Peyer's patch (tissue), 4 donors: ENCODE results near the gene PPIL6.

Experiments used
- POLR2A ChIP-seq, 2 donors: fragments of 450-650 bp; IDR thresholded peaks; one replicate each; pipeline ENCODE4 v1.5.1; 2017; ENCODE audit warnings: antibody characterized with exemption in 2 of 2, mild to moderate bottlenecking in 2 of 2, moderate library complexity in 2 of 2
- TF ChIP-seq, protein P1 (sequence below), 6 experiments: fragments of 450-650 bp in 4 of 6; fragments of 200-600 bp in 2 of 6; sonication (generic) in 1 of 6; IDR thresholded peaks; one replicate each; pipeline ENCODE4 v1.5.1; 2017 to 2019; ENCODE audit warnings: antibody characterized with exemption in 6 of 6, mild to moderate bottlenecking in 3 of 6, moderate library complexity in 1 of 6

DNA sequence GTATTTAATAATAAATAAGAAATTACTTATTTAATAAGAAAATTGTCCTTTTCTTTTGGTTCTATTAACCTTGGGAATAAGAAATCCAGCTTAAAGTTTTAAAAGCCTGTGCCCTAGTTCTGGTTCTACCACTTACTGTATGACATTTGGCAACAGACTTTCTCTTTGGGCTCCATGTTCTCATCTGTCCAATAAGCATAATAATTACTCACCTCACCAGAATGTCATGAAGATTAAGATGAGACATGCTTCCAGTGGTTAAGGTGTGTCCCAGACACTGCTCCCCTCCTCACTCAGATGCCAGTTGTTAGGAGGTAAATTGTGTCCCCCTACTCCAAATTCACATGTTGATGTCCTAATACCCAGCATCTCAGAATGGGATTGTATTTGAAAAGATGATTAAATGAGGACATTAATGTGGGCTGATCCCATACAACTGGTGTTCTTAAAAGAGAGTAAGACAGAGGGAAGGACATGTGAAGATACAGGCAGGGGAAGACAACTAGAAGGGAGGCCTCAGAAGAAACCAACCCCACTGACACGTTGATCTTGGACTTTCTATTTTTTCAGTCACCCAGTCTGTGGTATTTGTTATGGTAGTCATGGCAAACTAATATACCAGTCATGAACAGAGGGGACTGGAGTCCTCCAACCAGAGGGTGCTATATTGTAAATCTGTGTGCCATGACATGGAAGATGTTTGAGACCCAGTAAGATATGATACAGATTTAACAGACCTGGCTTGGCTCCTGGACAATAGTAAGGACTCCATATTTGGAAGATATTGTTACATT lies 21.5 kb upstream of the PPIL6 start:
- TF ChIP-seq, protein P1, sequence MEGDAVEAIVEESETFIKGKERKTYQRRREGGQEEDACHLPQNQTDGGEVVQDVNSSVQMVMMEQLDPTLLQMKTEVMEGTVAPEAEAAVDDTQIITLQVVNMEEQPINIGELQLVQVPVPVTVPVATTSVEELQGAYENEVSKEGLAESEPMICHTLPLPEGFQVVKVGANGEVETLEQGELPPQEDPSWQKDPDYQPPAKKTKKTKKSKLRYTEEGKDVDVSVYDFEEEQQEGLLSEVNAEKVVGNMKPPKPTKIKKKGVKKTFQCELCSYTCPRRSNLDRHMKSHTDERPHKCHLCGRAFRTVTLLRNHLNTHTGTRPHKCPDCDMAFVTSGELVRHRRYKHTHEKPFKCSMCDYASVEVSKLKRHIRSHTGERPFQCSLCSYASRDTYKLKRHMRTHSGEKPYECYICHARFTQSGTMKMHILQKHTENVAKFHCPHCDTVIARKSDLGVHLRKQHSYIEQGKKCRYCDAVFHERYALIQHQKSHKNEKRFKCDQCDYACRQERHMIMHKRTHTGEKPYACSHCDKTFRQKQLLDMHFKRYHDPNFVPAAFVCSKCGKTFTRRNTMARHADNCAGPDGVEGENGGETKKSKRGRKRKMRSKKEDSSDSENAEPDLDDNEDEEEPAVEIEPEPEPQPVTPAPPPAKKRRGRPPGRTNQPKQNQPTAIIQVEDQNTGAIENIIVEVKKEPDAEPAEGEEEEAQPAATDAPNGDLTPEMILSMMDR (IDR thresholded peaks at IDR 0.05): no peak
- TF ChIP-seq POLR2A (IDR thresholded peaks at IDR 0.05): no peak
